Right lobe of liver (tissue), 6 donors: ENCODE data around the gene PRR7. TPM values are rescaled to one million over a fixed set of nuclear protein-coding genes. Genes with fewer than 3 reads are reported as not detected.

Experiments
- ATAC-seq, 4 donors: fragments of 200-7000 bp; cut with Tn5 transposase; one replicate each; pipeline ENCODE4 v1.9.1; 2020; ENCODE audit warnings: mild to moderate bottlenecking in 4 of 4, moderate library complexity in 4 of 4
- DNase-seq, 3 donors: peaks; one replicate each; pipeline ENCODE4 v3.0.0-alpha.2; 2020
- H3K27ac ChIP-seq, 3 donors: fragments of 200-600 bp; one replicate each; pipeline ENCODE4 v1.8.0; 2022
- H3K27me3 ChIP-seq, 2 donors: fragments of 200-600 bp; one replicate each; pipeline ENCODE4 v1.8.0; 2022
- H3K36me3 ChIP-seq, 4 donors: fragments of 200-600 bp; sonication (generic) in 1 of 4; one replicate each; pipeline versions ENCODE4 v1.5.1 to v1.8.0; 2017 to 2022; ENCODE audit warnings: control low read depth in 1 of 4
- H3K4me1 ChIP-seq, 4 donors: fragments of 200-600 bp; sonication (generic) in 1 of 4; one replicate each; pipeline versions ENCODE4 v1.5.1 to v1.8.0; 2017 to 2022; ENCODE audit warnings: control low read depth in 1 of 4
- H3K4me3 ChIP-seq, 3 donors: fragments of 200-600 bp; one replicate each; pipeline ENCODE4 v1.8.0; 2022
- H3K9me3 ChIP-seq, 4 donors: fragments of 200-600 bp; sonication (generic) in 1 of 4; one replicate each; pipeline versions ENCODE4 v1.5.1 to v1.8.0; 2017 to 2022; ENCODE audit warnings: control low read depth in 1 of 4
- POLR2A ChIP-seq: fragments of 450-650 bp; IDR thresholded peaks from one replicate; pipeline ENCODE4 v1.6.1; 2017; ENCODE audit warnings: antibody characterized with exemption, mild to moderate bottlenecking
- WGBS: methylation state at CpG from one replicate; pipeline ENCODE4 v1.1.6; 2018; ENCODE audit warnings: low coverage, low lambda C conversion rate; ENCODE audit not compliant: insufficient coverage; ENCODE audit errors: missing lambda C conversion rate; 5-methylcytosine and 5-hydroxymethylcytosine counted together
- intact Hi-C, 2 donors: fragments of 100-400 bp; cut with DNase I; formaldehyde crosslinking; loops; one replicate each; pipeline versions ENCODE4 v1.11.2 to v1.14.1; 2022
- total RNA-seq, 6 experiments: library from RNA; depleted of rRNA in 2 of 6; stranded (reverse); fragments of >200 nt in 2 of 6; fragmentation: NEBNext Ultra II Directional in 3 of 6; extraction: Animal tissue kit (Norgen Biotek cat#: 25700) in 3 of 6; gene quantifications; one replicate each; pipeline versions ENCODE4 v1.1.0 to v1.2.4, GENCODE V29; 2016 to 2023
- TF ChIP-seq, protein P1 (sequence below), 4 donors: fragments of 200-600 bp in 3 of 4; fragments of 450-650 bp in 1 of 4; IDR thresholded peaks; one replicate each; pipeline versions ENCODE4 v1.5.1 to v1.8.0; 2016 to 2022; ENCODE audit warnings: antibody characterized with exemption in 4 of 4, mild to moderate bottlenecking in 2 of 4
- donor health status: DM: no; HTN: yes; CAD: no.
- donor health status: DM: no; HTN: no; CAD: no.
- donor health status: DM: no; HTN: no; CAD: no.
- donor health status: DM: no; HTN: yes; CAD: no.
- donor health status: DM: no; HTN: yes; CAD: no.

The PRR7 gene
- total RNA-seq, 6 experiments from 2014 or later, result 0.15 to 13.0 (median 1.9) TPM

DNA sequence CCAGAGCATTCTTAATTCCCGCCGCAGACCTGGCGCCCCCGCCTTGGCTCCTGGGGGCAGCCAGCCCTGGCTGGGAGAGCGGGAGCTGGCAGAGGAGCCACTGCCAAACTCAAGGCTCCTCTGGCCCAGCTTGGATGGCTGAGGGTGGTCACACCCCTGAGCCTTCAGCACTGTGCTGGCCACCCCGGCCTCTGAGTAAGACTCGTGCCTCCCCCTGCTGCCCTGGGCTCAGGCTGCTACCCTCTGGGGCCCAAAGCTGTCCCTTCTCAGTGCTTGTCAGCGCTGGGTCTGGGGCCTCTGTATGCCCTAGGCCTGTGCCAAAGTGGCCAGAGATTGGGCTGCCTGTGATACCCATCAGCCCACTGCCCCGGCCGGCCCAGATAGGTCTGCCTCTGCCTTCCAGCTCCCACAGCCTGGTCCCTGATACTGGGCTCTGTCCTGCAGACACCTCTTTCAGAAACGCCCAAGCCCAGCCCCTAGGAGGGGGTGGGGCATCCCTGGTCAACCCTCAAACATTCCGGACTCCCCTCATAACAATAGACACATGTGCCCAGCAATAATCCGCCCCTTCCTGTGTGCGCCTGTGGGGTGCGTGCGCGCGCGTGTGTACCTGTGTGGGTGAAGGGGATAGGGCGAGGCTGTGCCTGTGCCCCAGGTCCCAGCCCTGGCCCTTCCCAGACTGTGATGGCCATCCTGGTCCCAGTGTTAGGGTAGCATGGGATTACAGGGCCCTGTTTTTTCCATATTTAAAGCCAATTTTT is 4.4 kb upstream of the PRR7 start:
- 96% methylated on average over 9 of the region's 20 CpGs for WGBS
- Histone ChIP-seq H3K36me3 (peaks cover 0 to 2% (median 0%) of the 10 kb centered on the region in 4 donors), H3K4me3 (no peak overlapping the region), H3K27me3 (no peaks in the 10 kb centered on the region), H3K27ac (no peak overlapping the region), H3K9me3 (no peaks in the 10 kb centered on the region), H3K4me1 (peaks cover 0 to 9% (median 0%) of the 10 kb centered on the region in 4 donors)
- TF ChIP-seq, protein P1, sequence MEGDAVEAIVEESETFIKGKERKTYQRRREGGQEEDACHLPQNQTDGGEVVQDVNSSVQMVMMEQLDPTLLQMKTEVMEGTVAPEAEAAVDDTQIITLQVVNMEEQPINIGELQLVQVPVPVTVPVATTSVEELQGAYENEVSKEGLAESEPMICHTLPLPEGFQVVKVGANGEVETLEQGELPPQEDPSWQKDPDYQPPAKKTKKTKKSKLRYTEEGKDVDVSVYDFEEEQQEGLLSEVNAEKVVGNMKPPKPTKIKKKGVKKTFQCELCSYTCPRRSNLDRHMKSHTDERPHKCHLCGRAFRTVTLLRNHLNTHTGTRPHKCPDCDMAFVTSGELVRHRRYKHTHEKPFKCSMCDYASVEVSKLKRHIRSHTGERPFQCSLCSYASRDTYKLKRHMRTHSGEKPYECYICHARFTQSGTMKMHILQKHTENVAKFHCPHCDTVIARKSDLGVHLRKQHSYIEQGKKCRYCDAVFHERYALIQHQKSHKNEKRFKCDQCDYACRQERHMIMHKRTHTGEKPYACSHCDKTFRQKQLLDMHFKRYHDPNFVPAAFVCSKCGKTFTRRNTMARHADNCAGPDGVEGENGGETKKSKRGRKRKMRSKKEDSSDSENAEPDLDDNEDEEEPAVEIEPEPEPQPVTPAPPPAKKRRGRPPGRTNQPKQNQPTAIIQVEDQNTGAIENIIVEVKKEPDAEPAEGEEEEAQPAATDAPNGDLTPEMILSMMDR (IDR thresholded peaks at IDR 0.05), result no peak
- TF ChIP-seq POLR2A, result no peak
- no peak for ATAC-seq
- DNase-seq, result peak in 1 of 3 donors; percentile 45
- intact Hi-C loops, result no loop called here

DNA sequence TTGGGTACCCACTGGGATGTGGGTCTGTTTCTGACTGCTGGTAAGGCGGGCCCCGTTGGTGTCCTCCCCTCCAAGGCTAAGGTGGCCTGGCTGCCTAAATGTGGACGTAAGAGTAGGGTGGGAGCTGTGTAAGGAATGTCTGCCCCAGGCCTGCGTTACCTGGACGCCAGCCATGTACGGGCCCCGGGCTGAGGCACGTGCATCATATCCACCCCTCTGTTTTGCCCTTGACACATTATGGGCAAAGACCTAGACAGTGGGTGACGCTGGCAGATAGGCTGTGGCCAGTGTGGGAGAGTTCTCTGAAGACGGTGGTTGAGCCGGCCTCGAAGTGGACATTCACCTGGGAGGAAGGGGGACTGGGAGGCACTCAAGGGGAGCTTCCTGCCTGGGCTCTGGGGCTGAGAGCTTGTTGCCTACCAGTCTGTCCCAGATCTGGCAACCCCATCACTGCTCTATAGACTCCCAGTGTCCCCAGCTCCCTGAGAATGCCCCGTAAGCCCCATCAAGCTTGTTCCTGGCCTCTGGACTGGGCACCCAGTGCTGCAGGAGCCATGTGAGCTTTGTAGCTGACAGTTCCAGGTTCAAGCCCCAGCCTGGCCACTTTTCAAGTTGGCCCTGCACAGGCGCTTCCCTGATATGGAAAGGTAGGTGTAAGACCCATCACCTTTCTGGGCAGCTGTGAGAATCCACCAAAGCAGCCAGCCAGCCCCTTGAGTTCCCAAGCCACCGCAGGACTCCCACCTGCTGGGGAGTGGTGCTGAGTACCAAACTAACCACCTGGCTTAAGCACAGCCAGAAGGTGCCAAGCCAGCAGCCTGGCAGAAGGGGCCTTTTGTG is 3.2 kb upstream of the PRR7 start:
- no peaks in the 10 kb centered on the region for H3K36me3 ChIP-seq
- H3K4me1 ChIP-seq, result peaks cover 0 to 18% (median 1%) of the 10 kb centered on the region in 4 donors
- TF ChIP-seq, protein P1 (IDR thresholded peaks at IDR 0.05), result no peak
- no peak for TF ChIP-seq POLR2A
- no peak overlapping the region for H3K4me3 ChIP-seq
- no peaks in the 10 kb centered on the region for H3K9me3 ChIP-seq
- 100% methylated on average over 1 of the region's 15 CpGs for WGBS
- H3K27me3 ChIP-seq, result no peaks in the 10 kb centered on the region
- ATAC-seq, result no peak
- H3K27ac ChIP-seq, result no peak overlapping the region
- intact Hi-C loops, result no loop called here
- DNase-seq, result peak in 1 of 3 donors; percentile 45

DNA sequence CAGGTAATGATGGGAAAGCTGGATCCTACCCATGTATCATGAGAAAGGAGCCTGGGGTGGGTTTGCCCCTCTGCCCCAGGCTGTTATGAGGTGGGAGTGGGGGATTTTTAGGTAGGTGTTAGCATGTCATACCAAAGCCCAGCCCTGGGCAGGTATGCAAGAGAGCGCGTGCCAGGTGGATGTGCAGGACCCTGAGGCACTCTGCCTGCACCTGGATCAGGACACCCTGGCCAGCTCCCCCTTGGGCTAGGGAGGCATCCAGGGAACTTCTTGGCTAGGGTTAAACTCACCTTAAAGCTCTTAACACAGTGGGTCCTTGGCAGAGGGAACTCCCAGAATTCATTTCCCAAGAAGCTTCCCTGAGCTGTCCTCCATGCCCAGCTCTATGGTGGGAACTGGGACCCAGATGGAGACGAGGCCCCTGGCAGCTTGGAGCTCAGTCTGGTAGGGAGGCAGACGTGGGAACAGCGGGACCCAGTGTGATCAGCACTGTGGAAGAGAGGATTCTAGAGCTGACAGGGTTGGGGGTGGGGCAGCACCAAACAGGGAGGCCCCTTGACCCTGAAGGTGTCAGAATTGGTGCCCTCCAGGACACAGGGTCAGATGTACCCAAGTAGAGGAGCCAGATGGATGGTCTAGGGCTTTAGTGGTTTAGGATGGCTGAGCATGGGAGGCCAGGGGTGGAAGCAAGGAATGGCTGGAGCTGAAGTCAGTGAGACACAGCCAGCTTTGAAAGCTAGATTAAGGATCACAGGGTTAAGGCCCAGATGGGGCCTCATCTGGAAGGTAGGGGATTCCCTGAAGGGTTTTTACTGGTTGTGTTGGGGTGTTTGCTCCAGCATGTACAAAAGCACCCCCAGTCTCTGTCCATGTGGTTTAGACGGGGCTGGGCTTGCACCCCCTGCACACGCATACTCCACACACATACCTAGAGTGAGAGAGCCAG is 2.2 kb upstream of the PRR7 start:
- H3K36me3 ChIP-seq, result no peaks in the 10 kb centered on the region
- intact Hi-C loops, result no loop called here
- peaks cover 0 to 18% (median 1%) of the 10 kb centered on the region in 4 donors for H3K4me1 ChIP-seq
- ATAC-seq (no peak), DNase-seq (no peak)
- no peaks in the 10 kb centered on the region for H3K27me3 ChIP-seq
- WGBS, result 56% methylated on average over 3 of the region's 7 CpGs
- no peaks in the 10 kb centered on the region for H3K9me3 ChIP-seq
- TF ChIP-seq, protein P1 (IDR thresholded peaks at IDR 0.05), result no peak
- TF ChIP-seq POLR2A, result no peak
- H3K4me3 ChIP-seq, result no peak overlapping the region
- no peak overlapping the region for H3K27ac ChIP-seq
